ENCODE data around the gene UROD.

The UROD gene

DNA sequence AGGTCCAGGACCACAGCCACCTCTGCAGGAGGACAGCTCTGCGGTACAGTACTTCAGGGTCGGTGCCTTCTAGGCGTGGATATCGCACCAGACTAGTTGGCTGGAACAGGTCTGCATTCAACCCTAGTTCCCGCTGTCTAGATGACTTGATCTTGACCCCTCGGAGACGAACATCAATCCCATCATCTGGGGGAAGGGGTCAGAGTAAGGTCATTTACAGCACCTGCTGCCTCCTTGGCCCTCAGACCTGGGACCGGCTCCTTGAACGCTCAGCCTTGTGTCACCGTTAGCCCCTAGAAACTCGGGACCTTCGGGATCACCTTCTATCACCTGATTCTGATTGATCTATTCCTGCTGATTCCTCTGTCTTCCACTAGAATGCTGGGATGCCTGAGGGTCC lies 3.5 kb upstream of the UROD start:
- DNase-seq (ENCODE audit: low read depth in 3 of 3): no peak

DNA sequence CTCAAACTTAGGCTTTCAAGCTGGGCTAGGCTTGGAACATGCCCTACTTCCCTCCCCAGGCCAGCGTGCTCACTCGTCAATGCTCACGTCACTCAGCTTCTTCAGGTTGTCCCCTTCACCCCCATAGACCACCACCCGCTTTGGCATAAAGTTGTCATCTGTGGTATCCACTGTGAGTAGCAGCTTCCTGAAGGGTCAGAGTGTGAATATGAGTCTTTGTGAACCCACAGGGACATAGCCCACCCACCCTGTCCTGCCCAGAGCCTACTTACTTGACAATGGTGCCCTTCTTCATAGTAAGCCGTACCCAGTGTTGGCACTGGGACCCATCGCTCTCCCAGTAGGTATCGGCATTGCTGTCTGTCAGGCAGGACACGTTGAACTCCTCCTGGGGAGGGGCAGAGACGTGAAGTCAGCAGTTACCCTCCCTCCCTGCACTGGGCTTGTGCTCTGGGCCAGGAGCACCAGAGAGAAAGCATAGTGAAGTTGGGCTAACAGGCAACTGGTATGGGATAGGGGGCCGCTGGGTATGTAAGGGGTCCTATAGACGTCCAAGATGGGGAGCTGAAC lies 2.7 kb upstream of the UROD start:
- DNase-seq (ENCODE audit: low read depth in 3 of 3): no peak

DNA sequence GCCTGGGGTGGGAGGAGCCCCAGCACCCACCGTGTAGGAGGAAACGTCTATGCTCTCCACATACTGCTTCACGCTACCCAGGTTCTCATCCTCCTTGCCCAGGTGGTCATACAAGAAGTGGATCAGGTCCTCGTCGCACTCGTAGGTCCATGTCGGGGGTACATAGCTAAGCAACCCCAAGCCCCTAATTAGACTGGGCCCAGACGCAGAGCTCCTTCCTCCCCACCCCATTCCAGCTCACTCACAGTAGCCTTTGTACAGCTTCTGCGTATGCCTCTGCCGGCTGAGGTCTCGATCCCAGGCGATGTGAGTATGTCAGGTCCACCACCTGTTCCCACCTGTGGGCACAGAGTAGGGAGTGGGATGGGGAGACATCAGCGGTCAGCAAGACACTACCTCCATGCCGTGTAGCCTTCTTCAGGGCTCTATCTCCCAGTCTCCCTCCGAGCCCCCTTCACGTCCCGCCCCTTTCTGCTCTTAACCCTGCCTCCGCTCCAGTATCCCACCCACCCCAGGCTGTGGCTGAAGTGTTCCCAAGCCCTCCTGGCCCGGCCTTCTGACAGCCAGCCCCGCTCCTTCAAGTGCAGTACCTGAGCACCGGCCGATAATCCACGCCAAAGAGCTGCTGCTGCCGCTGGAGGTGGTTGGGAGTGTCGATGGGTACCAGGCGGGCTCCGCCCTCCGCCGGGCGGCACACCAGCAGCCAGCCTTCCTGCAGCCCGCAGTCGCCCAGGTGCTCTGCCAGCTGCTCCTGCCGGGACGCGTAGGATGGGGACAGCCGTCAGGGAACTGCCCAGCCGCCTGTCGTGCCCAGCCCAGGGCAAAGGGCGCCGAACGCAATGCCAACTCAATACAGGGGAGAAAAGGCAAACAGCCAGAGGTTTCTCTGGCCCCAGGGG lies 1.8 kb upstream of the UROD start:
- peak in 1 of 3 donors; percentile 24 for DNase-seq (ENCODE audit: low read depth in 3 of 3)

DNA sequence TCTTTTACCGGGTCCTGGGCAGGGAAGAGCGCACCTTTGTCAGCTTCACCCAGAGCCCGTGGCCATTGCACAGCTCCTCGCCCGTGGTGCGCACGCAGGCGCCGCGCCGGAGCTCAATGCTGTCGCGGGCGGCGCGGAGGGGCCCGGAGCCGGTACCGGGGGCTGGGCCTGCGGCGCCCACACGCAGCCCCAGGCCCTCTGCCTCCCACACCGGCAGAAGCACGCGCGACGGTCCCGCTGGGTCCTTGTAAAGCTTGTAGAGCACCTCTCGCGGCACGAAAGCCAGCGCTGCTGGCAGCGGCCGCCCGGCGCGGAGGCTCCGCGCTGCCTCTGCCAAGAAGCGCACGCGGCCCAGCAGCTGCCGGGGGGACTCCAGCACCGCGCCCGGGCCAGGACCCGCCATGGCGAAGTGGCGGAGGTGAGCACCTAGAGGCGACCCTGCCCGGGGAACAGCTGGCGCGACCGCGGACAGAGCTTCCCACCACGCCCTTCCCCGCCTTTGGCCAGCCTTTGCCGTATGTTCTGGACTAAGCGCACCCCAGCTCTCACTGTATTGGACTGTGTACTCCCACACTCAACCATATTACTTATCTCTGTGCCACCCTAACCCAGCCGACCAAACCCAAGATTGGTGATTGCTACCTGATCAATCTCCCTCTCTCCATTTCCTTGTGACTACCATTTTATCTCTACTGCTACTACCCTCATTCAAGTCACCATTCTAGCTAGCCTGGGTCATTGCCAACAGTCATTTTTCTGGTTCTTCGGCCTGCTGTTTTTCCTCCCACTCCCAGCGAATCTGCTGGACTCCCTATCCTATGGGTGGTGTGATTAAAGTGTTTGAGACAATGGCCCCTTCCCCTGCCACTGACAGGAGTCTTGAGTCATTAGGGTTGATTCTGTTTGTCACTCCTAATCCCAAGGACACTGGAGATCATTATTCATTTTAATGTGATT lies 921 bp upstream of the UROD start, which contains the start of gene HECTD3:
Gene HECTD3 (minus strand): TSS at position 470 of the 957 bp plus-strand sequence. CDS start 67 bp downstream, at position 403.
- DNase-seq (ENCODE audit: low read depth in 3 of 3): peak; percentile 34 to 71 (median 52)

DNA sequence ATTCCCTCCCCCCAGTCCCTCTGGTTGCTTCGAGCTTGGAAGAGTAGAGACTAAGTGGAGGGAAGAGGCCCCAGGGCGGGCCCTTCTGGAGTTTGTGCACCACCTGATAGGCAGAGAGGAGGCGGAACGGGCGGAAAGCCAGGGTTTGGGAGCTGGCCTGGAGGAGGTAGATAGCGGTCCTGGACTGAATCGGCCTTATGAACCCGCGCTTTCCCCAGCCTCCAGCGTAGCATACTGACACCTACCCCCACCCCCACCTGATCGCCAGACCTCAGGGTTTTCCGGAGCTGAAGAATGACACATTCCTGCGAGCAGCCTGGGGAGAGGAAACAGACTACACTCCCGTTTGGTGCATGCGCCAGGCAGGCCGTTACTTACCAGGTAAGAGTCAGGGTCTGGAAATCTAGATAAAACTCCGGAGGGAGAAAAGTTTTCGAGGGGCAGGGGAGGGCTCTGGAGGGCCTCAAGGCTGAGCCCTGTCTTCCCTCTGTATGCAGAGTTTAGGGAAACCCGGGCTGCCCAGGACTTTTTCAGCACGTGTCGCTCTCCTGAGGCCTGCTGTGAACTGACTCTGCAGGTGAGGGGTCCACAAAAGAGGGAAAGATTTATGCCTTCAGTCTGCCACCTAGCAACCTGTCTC lies 705 bp downstream of the UROD start:
- DNase-seq (ENCODE audit: low read depth in 3 of 3): peak in 2 of 3 donors; percentile 23 to 30

DNA sequence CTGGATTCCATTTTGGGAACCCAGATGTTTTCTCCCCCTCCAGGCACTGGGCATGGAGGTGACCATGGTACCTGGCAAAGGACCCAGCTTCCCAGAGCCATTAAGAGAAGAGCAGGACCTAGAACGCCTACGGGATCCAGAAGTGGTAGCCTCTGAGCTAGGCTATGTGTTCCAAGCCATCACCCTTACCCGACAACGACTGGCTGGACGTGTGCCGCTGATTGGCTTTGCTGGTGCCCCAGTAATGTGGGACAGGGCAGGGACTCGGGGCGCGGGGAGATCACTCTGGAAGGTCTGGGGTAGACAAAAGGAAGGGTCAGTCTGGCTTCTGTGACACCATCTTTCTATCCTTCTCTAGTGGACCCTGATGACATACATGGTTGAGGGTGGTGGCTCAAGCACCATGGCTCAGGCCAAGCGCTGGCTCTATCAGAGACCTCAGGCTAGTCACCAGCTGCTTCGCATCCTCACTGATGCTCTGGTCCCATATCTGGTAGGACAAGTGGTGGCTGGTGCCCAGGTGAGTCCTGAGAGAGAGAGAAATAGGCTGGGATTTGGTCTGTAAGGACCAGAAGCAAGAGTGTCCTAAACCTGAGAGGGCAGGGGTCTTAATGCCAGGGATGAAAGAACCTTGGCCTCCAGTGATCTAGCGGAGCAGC lies 1.6 kb downstream of the UROD start:
- DNase-seq (ENCODE audit: low read depth in 3 of 3): no peak

DNA sequence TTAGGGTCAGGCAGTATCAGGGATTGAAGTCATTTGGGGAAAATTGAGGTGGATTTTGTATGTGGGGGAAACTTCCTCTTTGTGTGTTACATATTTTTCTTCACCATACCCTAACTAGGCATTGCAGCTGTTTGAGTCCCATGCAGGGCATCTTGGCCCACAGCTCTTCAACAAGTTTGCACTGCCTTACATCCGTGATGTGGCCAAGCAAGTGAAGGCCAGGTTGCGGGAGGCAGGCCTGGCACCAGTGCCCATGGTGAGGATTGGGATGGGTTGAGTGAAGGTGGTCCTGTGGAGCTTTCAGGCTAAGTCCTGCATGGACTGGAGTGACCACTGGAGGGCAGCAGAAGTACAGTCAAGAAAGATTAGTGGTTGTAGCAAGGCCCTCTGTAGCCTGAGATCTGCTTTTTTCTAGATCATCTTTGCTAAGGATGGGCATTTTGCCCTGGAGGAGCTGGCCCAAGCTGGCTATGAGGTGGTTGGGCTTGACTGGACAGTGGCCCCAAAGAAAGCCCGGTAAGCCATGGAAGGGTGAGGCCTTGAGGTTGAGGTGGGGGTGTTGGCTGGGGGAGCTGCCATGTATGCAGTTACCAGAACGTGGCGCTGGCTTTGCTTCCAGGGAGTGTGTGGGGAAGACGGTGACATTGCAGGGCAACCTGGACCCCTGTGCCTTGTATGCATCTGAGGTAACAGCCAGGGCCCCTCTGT lies 2.4 kb downstream of the UROD start:
- DNase-seq (ENCODE audit: low read depth in 3 of 3): peak; percentile 58 to 79 (median 64)

DNA sequence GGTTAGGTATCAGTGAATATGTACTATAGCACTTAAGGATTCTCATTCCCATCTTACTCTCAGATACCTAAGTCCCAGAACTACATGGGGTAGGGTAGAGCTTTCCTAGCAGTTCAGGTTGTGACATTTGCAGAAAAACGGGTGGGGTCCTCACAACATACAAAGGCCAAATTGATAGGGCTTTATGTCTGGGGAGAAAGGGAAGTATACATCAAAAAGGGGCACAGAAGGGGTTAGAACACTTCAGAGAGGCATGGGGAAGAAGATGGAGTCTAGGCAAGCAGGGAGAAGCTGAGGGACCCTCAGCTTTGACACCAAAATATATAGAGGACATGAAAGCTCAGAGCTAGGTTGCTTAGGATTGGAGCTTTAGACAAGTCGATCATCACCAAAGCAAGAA lies 3.6 kb downstream of the UROD start:
- DNase-seq (ENCODE audit: low read depth in 3 of 3): no peak

DNA sequence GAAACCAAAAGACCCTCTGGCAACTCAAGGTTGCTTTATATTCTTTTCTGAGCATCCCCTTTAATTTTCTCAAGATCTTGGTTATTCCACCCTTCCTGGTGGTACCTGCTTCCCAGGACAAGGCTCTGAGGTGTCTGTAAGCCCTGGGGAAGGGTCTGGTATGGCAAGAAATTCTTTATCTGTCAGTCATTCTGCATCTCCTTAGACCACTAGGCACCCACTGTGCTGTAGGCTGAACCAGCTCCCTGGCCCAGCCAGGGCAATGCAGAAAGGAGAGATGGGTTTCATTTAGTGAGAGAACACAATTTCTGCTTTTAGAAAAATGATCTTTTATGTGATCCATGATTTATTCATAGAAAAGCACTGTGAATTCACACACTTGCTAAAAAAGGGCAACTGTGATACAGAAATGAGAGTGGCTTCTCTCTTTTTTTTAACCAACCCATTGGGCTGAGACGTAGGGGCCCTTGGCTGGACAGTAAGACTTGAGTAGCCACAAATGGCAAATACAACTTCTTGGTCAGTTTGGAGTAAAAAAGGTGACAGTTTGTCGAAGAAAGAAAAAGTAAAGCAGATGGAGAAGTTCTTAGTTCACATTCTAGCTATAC lies 4.1 kb downstream of the UROD start:
- DNase-seq (ENCODE audit: low read depth in 3 of 3): no peak

DNA sequence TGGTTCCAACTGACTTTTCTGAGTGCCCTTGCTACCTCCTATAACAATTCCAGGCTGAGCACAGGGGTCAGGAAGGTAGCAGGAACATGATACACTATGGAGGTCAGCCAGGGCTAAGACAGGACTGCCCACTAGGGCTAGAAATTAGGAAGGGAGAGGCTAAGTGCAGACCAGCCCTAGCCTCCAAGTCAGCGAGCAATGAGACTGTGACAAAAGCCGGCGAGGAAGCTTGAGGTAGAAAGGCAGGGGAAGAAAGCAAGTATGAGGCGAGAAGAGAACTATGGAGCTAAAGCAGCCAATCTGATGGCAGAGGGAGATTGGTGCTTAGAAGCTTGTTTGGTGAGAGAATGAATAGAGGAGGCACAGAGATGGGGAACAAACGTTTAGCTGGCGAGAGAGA lies 4.7 kb downstream of the UROD start:
- no peak for DNase-seq (ENCODE audit: low read depth in 3 of 3)

DNA sequence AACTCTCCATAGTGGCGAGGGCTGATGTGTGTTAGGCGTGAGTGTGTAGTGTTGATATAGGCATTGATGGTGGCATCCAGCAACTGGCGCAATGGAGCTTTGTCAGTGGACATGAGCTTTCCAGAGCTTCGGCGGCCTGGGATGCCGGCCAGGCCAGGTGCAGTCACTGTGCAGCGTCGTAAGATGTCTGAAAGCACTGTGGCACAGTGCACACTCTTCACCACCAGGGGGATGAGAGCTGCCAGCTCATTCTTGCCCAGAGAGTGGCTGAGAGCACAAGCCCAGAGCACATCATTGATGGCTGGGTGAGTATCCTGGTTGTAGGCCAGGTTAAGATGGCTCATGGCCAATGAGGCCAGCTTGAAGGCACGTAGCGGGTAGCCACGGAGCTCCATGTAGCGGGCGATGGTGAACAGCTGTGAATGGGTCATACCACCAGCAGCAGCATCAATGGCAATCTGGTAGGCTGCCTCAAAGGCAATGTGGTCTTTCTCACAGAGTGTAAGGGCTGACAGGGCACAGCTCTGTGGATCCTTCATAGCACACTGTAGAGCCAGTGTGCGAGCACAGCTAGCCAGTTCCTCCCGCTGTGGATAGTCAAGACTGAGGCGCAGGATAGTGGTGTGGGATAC lies 6.7 kb downstream of the UROD start:
- DNase-seq (ENCODE audit: low read depth in 3 of 3): peak; percentile 44 to 46 (median 45)

DNA sequence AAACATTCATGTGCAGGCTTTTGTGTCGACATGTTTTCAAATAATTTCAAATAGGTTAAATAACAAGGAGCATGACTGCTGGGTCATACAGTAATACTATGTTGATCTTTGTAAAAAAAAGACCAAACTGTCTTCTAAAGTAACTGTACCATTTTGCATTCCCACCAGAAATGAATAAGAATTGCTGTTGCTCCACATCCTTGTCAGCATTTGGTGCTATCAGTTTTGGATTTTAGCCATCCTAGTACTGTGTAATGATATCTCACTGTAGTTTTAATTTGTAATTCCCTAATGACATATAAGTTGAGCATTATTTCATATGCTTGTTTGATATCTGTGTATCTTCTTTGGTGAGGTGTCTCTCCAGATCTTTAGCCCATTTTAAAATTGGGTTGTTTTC lies 11.6 kb downstream of the UROD start:
- no peak for DNase-seq (ENCODE audit: low read depth in 3 of 3)

DNA sequence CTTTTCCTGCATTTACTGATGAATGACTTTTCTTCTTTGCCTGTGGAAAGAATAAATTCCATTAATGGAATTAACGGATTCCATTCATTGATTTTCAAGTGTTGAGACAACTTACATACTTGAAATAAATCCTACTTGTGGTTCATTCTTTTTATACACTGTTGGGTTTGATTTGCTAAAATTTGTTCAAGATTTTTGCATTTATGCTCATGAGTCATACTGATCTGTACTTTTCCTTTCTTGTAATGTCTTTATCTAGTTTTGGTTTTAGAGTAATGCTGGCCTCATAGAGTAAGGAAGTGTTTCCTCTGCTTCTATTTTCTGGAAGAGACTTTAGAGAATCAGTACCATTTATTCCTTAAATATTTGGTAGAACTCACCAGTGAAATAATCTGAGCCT lies 14.4 kb downstream of the UROD start:
- DNase-seq (ENCODE audit: low read depth in 3 of 3): no peak

DNA sequence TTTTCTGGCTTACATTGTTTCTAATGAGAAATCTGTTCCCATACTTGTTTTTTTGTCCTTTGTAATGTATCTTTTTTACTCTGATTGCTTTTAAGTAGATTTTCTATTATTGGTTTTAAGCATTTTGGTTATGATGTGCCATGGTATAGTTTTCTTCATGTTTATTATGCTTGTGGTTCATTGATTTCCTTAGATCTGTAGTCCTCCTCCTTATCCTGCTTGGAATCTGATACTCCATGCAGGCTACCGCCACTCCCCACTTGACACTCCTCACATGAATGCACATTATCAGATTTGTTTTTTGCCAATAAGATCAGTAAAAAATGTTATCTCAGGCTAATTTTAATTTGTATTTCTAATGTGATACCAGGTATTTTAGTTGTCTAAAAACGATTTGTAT lies 20.8 kb downstream of the UROD start:
- no peak for DNase-seq (ENCODE audit: low read depth in 3 of 3)

DNA sequence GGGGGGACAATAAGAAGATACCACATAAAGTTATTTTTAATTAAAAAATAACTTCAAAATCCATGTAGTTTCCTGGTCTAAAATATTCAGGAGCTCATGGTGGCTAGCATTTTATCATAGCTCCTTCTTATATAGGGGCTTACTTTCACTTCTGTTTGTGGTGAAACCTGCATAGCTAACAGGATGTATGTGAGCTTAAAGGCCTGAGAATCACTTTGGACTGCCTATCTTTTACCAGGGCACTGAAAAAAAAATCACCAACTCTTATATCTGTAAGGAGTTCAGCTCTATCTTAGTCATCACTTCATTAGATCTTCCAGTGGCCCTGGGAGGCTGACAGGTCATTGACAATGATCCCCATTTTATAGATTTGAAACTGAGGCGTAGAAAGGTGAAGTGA lies 21.3 kb downstream of the UROD start:
- no peak for DNase-seq (ENCODE audit: low read depth in 3 of 3)

DNA sequence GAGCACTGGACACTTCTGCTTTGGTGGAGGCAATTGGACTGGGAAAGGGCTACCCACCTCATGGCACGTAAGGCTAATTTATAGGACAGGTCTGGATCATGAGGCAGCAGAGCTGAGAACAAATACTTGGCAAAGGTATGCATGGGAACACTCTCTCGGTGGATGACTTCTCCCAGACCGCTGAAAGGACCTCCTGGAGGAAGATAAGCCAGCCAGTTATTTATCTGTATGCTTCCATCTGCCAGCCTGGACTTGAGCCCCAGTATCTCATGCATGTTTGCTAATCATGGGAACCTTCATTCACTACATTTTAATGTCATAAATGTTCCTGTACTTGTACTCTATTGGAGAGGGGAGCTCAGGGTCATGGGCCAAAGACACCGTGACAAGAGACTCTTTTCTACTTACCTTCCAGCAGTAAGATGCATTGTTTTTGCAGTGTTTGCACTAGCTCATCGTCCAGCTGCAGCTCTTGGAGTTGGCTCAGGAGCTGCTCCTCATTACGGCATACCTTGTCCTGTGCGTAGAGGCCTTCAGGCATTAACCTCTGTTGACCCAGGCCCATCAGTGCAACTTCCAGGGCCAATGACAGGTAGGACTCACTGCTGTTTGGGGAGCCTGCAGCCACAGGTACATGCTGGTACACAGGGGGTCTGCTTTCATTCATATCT lies 23.7 kb downstream of the UROD start:
- DNase-seq (ENCODE audit: low read depth in 3 of 3): no peak

DNA sequence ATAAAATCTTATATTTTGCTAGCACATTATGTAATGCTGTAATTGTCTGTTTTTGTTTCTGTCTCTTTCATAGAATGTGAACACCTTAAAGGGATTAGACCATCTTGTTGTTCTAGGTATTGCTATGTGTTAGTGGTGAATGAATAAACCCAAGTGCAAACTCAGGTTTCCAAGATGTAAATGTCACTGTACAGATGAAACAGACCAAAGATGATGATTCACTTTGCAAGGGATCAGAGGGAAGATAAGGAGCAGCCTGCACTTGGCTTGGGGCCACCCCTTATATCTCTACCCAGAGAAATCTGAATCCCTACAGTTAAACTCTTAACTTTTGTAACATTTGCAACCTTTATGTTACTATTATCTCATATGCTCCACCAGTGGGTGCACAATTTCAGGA lies 25.4 kb downstream of the UROD start:
- no peak for DNase-seq (ENCODE audit: low read depth in 3 of 3)

DNA sequence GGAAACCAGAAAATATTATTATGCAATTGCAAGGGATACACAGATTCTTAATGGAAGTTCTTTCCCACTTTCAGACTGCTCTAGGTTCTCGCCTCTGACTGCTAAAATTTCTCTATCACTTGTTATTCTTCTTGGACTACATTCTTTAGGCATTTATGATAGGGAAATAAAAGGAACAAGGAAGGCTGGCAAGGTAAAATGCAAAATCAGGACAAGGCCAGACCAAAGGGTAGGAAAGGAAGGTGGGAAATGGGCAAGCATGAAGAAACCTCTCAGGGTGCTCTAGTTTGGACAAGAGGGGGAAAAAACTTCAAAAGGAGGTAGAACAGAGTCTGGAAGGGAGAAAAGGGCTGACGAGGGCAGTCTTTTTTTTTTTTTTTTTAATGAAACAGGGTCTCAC lies 26.2 kb downstream of the UROD start:
- no peak for DNase-seq (ENCODE audit: low read depth in 3 of 3)

Data from stimulated activated CD4-positive, alpha-beta T cell treated with anti-CD3 and anti-CD28 coated beads, TNF-alpha, amount 100 ng/mL, for 48 hours (primary cell).